ENCODE measurements around the gene CMPK1. TPM values are rescaled to one million over a fixed set of nuclear protein-coding genes. Genes with fewer than 3 reads are reported as not detected.

CMPK1 gene
- polyA plus RNA-seq, 1 donor from 2014 or later = 117 TPM

DNA sequence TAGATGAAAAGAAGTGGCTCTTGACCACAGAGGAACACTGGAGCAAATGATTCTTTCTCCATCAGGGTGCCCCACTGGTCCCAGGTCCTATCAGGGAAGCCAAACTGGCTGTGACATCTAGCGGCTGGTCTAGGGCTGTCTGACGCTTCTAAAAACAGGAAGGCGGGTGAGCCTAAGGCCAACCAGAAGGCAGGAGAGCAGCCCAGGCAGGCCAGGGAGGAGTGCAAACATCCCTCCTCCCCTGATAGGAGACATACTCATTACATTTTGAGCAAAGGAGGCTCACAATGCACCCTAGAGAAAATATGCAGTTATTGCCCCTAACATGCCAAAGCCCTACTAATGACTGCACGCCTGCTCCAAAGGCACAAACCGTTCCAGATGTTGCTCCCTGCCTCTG is 72.1 kb downstream of the CMPK1 start (continued):
- TF ChIP-seq, protein P1, sequence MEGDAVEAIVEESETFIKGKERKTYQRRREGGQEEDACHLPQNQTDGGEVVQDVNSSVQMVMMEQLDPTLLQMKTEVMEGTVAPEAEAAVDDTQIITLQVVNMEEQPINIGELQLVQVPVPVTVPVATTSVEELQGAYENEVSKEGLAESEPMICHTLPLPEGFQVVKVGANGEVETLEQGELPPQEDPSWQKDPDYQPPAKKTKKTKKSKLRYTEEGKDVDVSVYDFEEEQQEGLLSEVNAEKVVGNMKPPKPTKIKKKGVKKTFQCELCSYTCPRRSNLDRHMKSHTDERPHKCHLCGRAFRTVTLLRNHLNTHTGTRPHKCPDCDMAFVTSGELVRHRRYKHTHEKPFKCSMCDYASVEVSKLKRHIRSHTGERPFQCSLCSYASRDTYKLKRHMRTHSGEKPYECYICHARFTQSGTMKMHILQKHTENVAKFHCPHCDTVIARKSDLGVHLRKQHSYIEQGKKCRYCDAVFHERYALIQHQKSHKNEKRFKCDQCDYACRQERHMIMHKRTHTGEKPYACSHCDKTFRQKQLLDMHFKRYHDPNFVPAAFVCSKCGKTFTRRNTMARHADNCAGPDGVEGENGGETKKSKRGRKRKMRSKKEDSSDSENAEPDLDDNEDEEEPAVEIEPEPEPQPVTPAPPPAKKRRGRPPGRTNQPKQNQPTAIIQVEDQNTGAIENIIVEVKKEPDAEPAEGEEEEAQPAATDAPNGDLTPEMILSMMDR (IDR thresholded peaks at IDR 0.05; ENCODE audit: poor library complexity, severe bottlenecking) = no peak
- no peak for TF ChIP-seq POLR2AphosphoS5 (IDR thresholded peaks at IDR 0.05)

DNA sequence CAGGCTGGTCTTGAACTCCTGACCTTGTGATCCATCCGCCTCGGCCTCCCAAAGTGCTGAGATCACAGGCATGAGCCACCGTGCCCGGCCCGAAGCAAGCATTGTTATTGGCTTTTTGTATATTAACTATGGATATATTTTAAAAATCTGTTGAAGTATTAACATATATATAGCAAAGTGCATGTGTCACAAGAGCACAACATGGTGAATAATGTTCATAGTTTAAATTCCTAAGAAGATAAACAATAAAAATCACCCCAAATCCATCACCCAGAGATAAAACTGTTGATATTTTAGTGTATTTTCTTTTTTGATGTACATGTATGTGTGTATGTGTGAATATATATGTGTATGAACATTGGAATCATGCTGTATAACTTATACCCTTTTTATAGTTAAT is 73.4 kb downstream of the CMPK1 start:
- H2AFZ ChIP-seq (ENCODE audit: low read depth, low read length) = no peak overlapping the region
- no peaks in the 10 kb centered on the region for H4K20me1 ChIP-seq (ENCODE audit: insufficient read depth)
- H3K9me3 ChIP-seq (ENCODE audit: low read length) = no peaks in the 10 kb centered on the region
- H3K4me3 ChIP-seq (ENCODE audit: low read length) = no peak overlapping the region
- H3K9ac ChIP-seq (ENCODE audit: low read length) = no peak overlapping the region
- no peaks in the 10 kb centered on the region for H3F3A ChIP-seq (ENCODE audit: insufficient read depth, low read length, poor library complexity, severe bottlenecking)
- no peak for TF ChIP-seq TAF1 (IDR thresholded peaks at IDR 0.05; ENCODE audit: low read depth)
- no peak for TF ChIP-seq MXI1 (conservative IDR thresholded peaks at IDR 0.05; ENCODE audit: poor library complexity, severe bottlenecking)
- TF ChIP-seq, protein P1 (IDR thresholded peaks at IDR 0.05; ENCODE audit: poor library complexity, severe bottlenecking) = no peak
- no peak for TF ChIP-seq RAD21 (conservative IDR thresholded peaks at IDR 0.05)
- no peak for TF ChIP-seq EP300 (conservative IDR thresholded peaks at IDR 0.05; ENCODE audit: poor library complexity, severe bottlenecking)
- TF ChIP-seq, protein P2, sequence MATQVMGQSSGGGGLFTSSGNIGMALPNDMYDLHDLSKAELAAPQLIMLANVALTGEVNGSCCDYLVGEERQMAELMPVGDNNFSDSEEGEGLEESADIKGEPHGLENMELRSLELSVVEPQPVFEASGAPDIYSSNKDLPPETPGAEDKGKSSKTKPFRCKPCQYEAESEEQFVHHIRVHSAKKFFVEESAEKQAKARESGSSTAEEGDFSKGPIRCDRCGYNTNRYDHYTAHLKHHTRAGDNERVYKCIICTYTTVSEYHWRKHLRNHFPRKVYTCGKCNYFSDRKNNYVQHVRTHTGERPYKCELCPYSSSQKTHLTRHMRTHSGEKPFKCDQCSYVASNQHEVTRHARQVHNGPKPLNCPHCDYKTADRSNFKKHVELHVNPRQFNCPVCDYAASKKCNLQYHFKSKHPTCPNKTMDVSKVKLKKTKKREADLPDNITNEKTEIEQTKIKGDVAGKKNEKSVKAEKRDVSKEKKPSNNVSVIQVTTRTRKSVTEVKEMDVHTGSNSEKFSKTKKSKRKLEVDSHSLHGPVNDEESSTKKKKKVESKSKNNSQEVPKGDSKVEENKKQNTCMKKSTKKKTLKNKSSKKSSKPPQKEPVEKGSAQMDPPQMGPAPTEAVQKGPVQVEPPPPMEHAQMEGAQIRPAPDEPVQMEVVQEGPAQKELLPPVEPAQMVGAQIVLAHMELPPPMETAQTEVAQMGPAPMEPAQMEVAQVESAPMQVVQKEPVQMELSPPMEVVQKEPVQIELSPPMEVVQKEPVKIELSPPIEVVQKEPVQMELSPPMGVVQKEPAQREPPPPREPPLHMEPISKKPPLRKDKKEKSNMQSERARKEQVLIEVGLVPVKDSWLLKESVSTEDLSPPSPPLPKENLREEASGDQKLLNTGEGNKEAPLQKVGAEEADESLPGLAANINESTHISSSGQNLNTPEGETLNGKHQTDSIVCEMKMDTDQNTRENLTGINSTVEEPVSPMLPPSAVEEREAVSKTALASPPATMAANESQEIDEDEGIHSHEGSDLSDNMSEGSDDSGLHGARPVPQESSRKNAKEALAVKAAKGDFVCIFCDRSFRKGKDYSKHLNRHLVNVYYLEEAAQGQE (IDR thresholded peaks at IDR 0.05; ENCODE audit: borderline replicate concordance) = no peak
- no peak for TF ChIP-seq EZH2 (IDR thresholded peaks at IDR 0.05; ENCODE audit: borderline replicate concordance, insufficient read depth, low read length, poor library complexity, severe bottlenecking)
- no peak for TF ChIP-seq SMC3 (conservative IDR thresholded peaks at IDR 0.05; ENCODE audit: poor library complexity)
- no peak for TF ChIP-seq POLR2AphosphoS5 (IDR thresholded peaks at IDR 0.05)
- H3K27ac ChIP-seq (ENCODE audit: low read length) = no peak overlapping the region
- no peaks in the 10 kb centered on the region for H3K36me3 ChIP-seq (ENCODE audit: insufficient read depth, low read length)
- no peaks in the 10 kb centered on the region for H3K9me2 ChIP-seq (ENCODE audit: insufficient read depth, low read length)
- H3K27me3 ChIP-seq (ENCODE audit: insufficient read depth, low read depth, low read length) = no peaks in the 10 kb centered on the region
- H3K4me2 ChIP-seq (ENCODE audit: low read length) = no peak overlapping the region
- H3K79me2 ChIP-seq (replicated peaks; ENCODE audit: insufficient read depth, low read length) = no peaks in the 10 kb centered on the region

DNA sequence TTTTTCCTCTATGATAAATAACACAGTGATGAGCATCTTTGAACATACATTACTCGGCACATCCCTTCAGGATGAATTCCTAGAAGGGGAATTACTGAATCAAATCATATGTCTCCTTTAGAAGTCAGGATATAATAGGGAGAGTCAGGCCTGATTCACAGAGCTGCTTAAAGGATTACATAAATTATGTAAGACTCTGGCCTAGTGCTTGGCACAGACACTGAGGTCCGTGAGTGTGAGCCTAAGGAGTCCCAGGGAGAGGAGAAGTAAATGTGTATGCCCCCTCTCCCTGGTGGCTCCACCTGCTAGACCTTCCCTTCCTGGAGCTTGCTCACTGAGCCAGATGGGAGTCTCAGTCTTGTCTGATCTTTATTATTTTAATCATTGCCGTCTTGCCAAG is 73.9 kb downstream of the CMPK1 start:
- H3K4me3 ChIP-seq (ENCODE audit: low read length) = no peak overlapping the region
- H3K27me3 ChIP-seq (ENCODE audit: insufficient read depth, low read depth, low read length) = no peaks in the 10 kb centered on the region
- no peaks in the 10 kb centered on the region for H3K9me3 ChIP-seq (ENCODE audit: low read length)

More for the DNA sequence above, 73.9 kb downstream of the CMPK1 start:
- no peak overlapping the region for H3K4me2 ChIP-seq (ENCODE audit: low read length)
- no peak overlapping the region for H3K27ac ChIP-seq (ENCODE audit: low read length)
- H3K36me3 ChIP-seq (ENCODE audit: insufficient read depth, low read length) = no peaks in the 10 kb centered on the region
- no peak overlapping the region for H3K9ac ChIP-seq (ENCODE audit: low read length)
- no peaks in the 10 kb centered on the region for H3F3A ChIP-seq (ENCODE audit: insufficient read depth, low read length, poor library complexity, severe bottlenecking)
- no peak overlapping the region for H2AFZ ChIP-seq (ENCODE audit: low read depth, low read length)
- no peaks in the 10 kb centered on the region for H3K9me2 ChIP-seq (ENCODE audit: insufficient read depth, low read length)
- H4K20me1 ChIP-seq (ENCODE audit: insufficient read depth) = no peaks in the 10 kb centered on the region
- TF ChIP-seq TAF1 (IDR thresholded peaks at IDR 0.05; ENCODE audit: low read depth) (no peak), RAD21 (conservative IDR thresholded peaks at IDR 0.05) (no peak), EP300 (conservative IDR thresholded peaks at IDR 0.05; ENCODE audit: poor library complexity, severe bottlenecking) (no peak), SMC3 (conservative IDR thresholded peaks at IDR 0.05; ENCODE audit: poor library complexity) (no peak), POLR2AphosphoS5 (IDR thresholded peaks at IDR 0.05) (no peak), EZH2 (IDR thresholded peaks at IDR 0.05; ENCODE audit: borderline replicate concordance, insufficient read depth, low read length, poor library complexity, severe bottlenecking) (no peak), MXI1 (conservative IDR thresholded peaks at IDR 0.05; ENCODE audit: poor library complexity, severe bottlenecking) (no peak)
- TF ChIP-seq, protein P1 (IDR thresholded peaks at IDR 0.05; ENCODE audit: poor library complexity, severe bottlenecking) = no peak
- TF ChIP-seq, protein P2 (IDR thresholded peaks at IDR 0.05; ENCODE audit: borderline replicate concordance) = no peak
- H3K79me2 ChIP-seq (replicated peaks; ENCODE audit: insufficient read depth, low read length) = no peaks in the 10 kb centered on the region
